ENCODE data around the gene PRKCA.

PRKCA gene

DNA sequence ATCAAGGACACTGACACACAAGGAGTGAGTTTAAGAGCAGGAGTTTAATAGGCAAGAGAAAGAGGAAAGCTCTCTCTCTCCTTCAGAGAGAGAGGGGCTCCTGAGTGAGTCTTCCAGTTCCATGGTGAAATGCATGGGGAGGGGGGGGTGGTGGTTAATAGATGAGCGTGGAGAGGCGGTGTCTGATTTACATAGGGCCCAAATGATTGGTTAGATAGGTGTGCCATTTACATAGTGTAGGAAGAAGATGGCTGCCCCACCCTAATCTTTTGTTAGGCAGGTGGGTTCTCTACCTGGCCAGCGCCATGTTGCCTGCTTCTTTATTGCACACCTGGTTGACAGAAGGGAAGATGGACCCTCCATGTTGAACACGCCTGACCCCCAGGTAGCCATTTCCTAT is 282.5 kb downstream of the PRKCA start:
- Histone ChIP-seq H3K4me1 (ENCODE audit: control insufficient read depth, low read length) (peaks cover 2% of the 10 kb centered on the region; the same call in 1 of the 2 replicates), H3K27me3 (ENCODE audit: control insufficient read depth, low read length) (no peaks in the 10 kb centered on the region), H3K79me2 (ENCODE audit: control insufficient read depth, low read length) (no peaks in the 10 kb centered on the region), H3F3A (ENCODE audit: control insufficient read depth, insufficient read depth) (no peaks in the 10 kb centered on the region), H3K4me2 (ENCODE audit: low read length) (no peak overlapping the region), H3K27ac (ENCODE audit: low read depth, low read length) (no peak overlapping the region), H3K9me2 (replicated peaks; ENCODE audit: control insufficient read depth, low read length) (no peaks in the 10 kb centered on the region), H3K4me3 (ENCODE audit: low read length) (no peak overlapping the region), H4K20me1 (ENCODE audit: control insufficient read depth, insufficient read depth, low read depth, low read length) (no peaks in the 10 kb centered on the region), H3K9me3 (ENCODE audit: control insufficient read depth, insufficient read depth, low read length) (no peaks in the 10 kb centered on the region), H3K36me3 (ENCODE audit: control insufficient read depth, low read length) (no peaks in the 10 kb centered on the region)
- TF ChIP-seq EZH2phosphoT487 (IDR thresholded peaks at IDR 0.05; ENCODE audit: borderline replicate concordance, low read length), result no peak
- TF ChIP-seq, protein P1, sequence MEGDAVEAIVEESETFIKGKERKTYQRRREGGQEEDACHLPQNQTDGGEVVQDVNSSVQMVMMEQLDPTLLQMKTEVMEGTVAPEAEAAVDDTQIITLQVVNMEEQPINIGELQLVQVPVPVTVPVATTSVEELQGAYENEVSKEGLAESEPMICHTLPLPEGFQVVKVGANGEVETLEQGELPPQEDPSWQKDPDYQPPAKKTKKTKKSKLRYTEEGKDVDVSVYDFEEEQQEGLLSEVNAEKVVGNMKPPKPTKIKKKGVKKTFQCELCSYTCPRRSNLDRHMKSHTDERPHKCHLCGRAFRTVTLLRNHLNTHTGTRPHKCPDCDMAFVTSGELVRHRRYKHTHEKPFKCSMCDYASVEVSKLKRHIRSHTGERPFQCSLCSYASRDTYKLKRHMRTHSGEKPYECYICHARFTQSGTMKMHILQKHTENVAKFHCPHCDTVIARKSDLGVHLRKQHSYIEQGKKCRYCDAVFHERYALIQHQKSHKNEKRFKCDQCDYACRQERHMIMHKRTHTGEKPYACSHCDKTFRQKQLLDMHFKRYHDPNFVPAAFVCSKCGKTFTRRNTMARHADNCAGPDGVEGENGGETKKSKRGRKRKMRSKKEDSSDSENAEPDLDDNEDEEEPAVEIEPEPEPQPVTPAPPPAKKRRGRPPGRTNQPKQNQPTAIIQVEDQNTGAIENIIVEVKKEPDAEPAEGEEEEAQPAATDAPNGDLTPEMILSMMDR (IDR thresholded peaks at IDR 0.05; ENCODE audit: low read depth, low read length, poor library complexity, severe bottlenecking), result no peak

DNA sequence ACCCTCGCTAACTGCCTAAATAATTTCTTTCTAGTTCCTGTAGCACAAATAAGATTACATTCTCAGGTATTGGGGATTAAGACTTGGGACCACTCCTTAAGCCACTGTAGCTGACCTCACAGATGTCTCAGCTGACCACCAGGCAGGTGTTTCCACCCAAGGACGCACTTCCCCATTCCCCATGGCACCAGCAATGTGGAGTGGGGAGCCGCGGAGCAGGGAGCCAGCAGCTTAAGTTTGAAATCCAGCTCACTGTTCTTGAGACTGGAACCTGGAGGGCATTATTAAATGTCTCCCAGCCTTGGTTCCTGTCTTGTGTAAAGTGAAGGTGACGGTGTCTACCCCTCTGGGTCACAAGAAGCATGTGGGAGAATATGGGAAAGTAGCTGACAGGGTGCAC is 283.1 kb downstream of the PRKCA start:
- Histone ChIP-seq H3K27ac (ENCODE audit: low read depth, low read length) (no peak overlapping the region), H3K4me3 (ENCODE audit: low read length) (no peak overlapping the region), H3F3A (ENCODE audit: control insufficient read depth, insufficient read depth) (no peaks in the 10 kb centered on the region), H4K20me1 (ENCODE audit: control insufficient read depth, insufficient read depth, low read depth, low read length) (no peaks in the 10 kb centered on the region), H3K4me1 (ENCODE audit: control insufficient read depth, low read length) (peaks cover 2% of the 10 kb centered on the region; the same call in 1 of the 2 replicates), H3K9me2 (replicated peaks; ENCODE audit: control insufficient read depth, low read length) (no peaks in the 10 kb centered on the region), H3K9me3 (ENCODE audit: control insufficient read depth, insufficient read depth, low read length) (no peaks in the 10 kb centered on the region), H3K79me2 (ENCODE audit: control insufficient read depth, low read length) (no peaks in the 10 kb centered on the region), H3K27me3 (ENCODE audit: control insufficient read depth, low read length) (no peaks in the 10 kb centered on the region), H3K4me2 (ENCODE audit: low read length) (no peak overlapping the region), H3K36me3 (ENCODE audit: control insufficient read depth, low read length) (no peaks in the 10 kb centered on the region)
- TF ChIP-seq, protein P1 (IDR thresholded peaks at IDR 0.05; ENCODE audit: low read depth, low read length, poor library complexity, severe bottlenecking), result no peak
- TF ChIP-seq EZH2phosphoT487 (IDR thresholded peaks at IDR 0.05; ENCODE audit: borderline replicate concordance, low read length), result no peak

DNA sequence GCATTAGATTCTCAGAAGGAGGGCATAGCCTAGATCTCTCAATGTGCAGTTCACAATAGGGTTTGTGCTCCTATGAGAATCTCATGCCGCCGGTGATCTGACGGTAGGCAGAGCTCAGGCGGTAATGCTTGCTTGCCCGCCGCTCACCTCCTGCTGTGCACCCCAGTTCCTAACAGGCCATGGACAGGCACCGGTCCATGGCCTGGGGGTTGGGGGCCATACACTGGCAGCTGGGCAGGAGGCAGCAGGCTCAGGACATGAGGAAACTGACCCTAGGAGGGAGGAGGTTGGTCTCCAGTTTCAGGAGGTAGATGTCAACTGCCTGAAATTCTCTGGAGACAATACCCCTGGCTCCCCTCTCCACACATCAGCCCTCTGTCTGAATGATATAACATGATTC is 287.5 kb downstream of the PRKCA start:
- Histone ChIP-seq H4K20me1 (ENCODE audit: control insufficient read depth, insufficient read depth, low read depth, low read length) (no peaks in the 10 kb centered on the region), H3K4me1 (ENCODE audit: control insufficient read depth, low read length) (peaks cover 2% of the 10 kb centered on the region; the same call in 1 of the 2 replicates), H3F3A (ENCODE audit: control insufficient read depth, insufficient read depth) (no peaks in the 10 kb centered on the region), H3K4me2 (ENCODE audit: low read length) (no peak overlapping the region), H3K27ac (ENCODE audit: low read depth, low read length) (no peak overlapping the region), H3K9me3 (ENCODE audit: control insufficient read depth, insufficient read depth, low read length) (no peaks in the 10 kb centered on the region), H3K36me3 (ENCODE audit: control insufficient read depth, low read length) (no peaks in the 10 kb centered on the region), H3K9me2 (replicated peaks; ENCODE audit: control insufficient read depth, low read length) (no peaks in the 10 kb centered on the region), H3K4me3 (ENCODE audit: low read length) (no peak overlapping the region), H3K79me2 (ENCODE audit: control insufficient read depth, low read length) (no peaks in the 10 kb centered on the region), H3K27me3 (ENCODE audit: control insufficient read depth, low read length) (no peaks in the 10 kb centered on the region)
- TF ChIP-seq, protein P1 (IDR thresholded peaks at IDR 0.05; ENCODE audit: low read depth, low read length, poor library complexity, severe bottlenecking), result no peak
- TF ChIP-seq EZH2phosphoT487 (IDR thresholded peaks at IDR 0.05; ENCODE audit: borderline replicate concordance, low read length), result no peak

Data from DOHH2 (cell line).